ENCODE data around the gene BANK1. TPM values are rescaled to one million over a fixed set of nuclear protein-coding genes. Genes with fewer than 3 reads are reported as not detected.

Gene BANK1
- total RNA-seq, 2 donors from 2014 or later = 0.53 to 0.57 TPM

GRCh38 chr4:102080184-102080583, 289.7 kb downstream of the BANK1 start:
- H3K27ac Mint-ChIP-seq = no peak overlapping the region
- H3K4me1 Mint-ChIP-seq = no peaks in the 10 kb centered on the region
- H3K27me3 Mint-ChIP-seq (ENCODE audit: insufficient read depth) = no peaks in the 10 kb centered on the region
- H3K4me3 Mint-ChIP-seq = no peak overlapping the region
- no peaks in the 10 kb centered on the region for H3K36me3 Mint-ChIP-seq (ENCODE audit: low read depth)
- no peaks in the 10 kb centered on the region for H3K9me3 ChIP-seq (ENCODE audit: control insufficient read depth, low read length)
- DNase-seq = no peak
- no peak overlapping the region for H3K4me3 ChIP-seq (ENCODE audit: low read length)
- H3K27ac ChIP-seq (ENCODE audit: low read depth, low read length) = no peak overlapping the region
- no peak for TF ChIP-seq CTCF (conservative IDR thresholded peaks at IDR 0.05)
- H3K9me3 Mint-ChIP-seq = no peaks in the 10 kb centered on the region
- H3K27me3 ChIP-seq (ENCODE audit: control insufficient read depth, insufficient read depth, low read length, poor library complexity, severe bottlenecking) = no peaks in the 10 kb centered on the region
- no peaks in the 10 kb centered on the region for H3K4me1 ChIP-seq (ENCODE audit: control insufficient read depth, insufficient read depth, low read length)
- H3K36me3 ChIP-seq (ENCODE audit: control insufficient read depth, insufficient read depth, low read length) = no peaks in the 10 kb centered on the region
- WGBS, 2 experiments (ENCODE audit: insufficient coverage in 1 of 2, insufficient read length in 1 of 2) = 94 to 100% methylated on average over 1 to 2 of the region's 2 CpGs
- H3K9ac ChIP-seq (ENCODE audit: extremely low read depth, low read length, poor library complexity, severe bottlenecking) = no peak overlapping the region

GRCh38 chr4:102089850-102090621, 299.5 kb downstream of the BANK1 start:
- Mint-ChIP-seq H3K9me3 (peaks cover 5% of the 10 kb centered on the region), H3K27ac (no peak overlapping the region), H3K36me3 (ENCODE audit: low read depth) (no peaks in the 10 kb centered on the region), H3K27me3 (ENCODE audit: insufficient read depth) (no peaks in the 10 kb centered on the region), H3K4me1 (no peaks in the 10 kb centered on the region), H3K4me3 (no peak overlapping the region)
- Histone ChIP-seq H3K4me1 (ENCODE audit: control insufficient read depth, insufficient read depth, low read length) (no peaks in the 10 kb centered on the region), H3K27ac (ENCODE audit: low read depth, low read length) (no peak overlapping the region), H3K36me3 (ENCODE audit: control insufficient read depth, insufficient read depth, low read length) (no peaks in the 10 kb centered on the region), H3K27me3 (ENCODE audit: control insufficient read depth, insufficient read depth, low read length, poor library complexity, severe bottlenecking) (no peaks in the 10 kb centered on the region), H3K9ac (ENCODE audit: extremely low read depth, low read length, poor library complexity, severe bottlenecking) (no peak overlapping the region), H3K4me3 (ENCODE audit: low read length) (no peak overlapping the region), H3K9me3 (ENCODE audit: control insufficient read depth, low read length) (peaks cover 4% of the 10 kb centered on the region)
- no peak for DNase-seq
- TF ChIP-seq CTCF (conservative IDR thresholded peaks at IDR 0.05) = no peak
- 96% methylated on average over 5 of the region's 5 CpGs; no CpG with 5 or more reads in 1 of the 2 experiments for WGBS, 2 experiments (ENCODE audit: insufficient coverage in 1 of 2, insufficient read length in 1 of 2)

GRCh38 chr4:102091656-102092055, 301.1 kb downstream of the BANK1 start:
- no peak overlapping the region for H3K27ac ChIP-seq (ENCODE audit: low read depth, low read length)
- DNase-seq = no peak
- Mint-ChIP-seq H3K27ac (no peak overlapping the region), H3K4me1 (no peaks in the 10 kb centered on the region), H3K9me3 (peaks cover 5% of the 10 kb centered on the region), H3K27me3 (ENCODE audit: insufficient read depth) (no peaks in the 10 kb centered on the region), H3K36me3 (ENCODE audit: low read depth) (no peaks in the 10 kb centered on the region), H3K4me3 (no peak overlapping the region)
- no peak for TF ChIP-seq CTCF (conservative IDR thresholded peaks at IDR 0.05)
- H3K27me3 ChIP-seq (ENCODE audit: control insufficient read depth, insufficient read depth, low read length, poor library complexity, severe bottlenecking) = no peaks in the 10 kb centered on the region
- WGBS, 2 experiments (ENCODE audit: insufficient coverage in 1 of 2, insufficient read length in 1 of 2) = 92% methylated on average over 2 to 3 of the region's 3 CpGs
- no peak overlapping the region for H3K4me3 ChIP-seq (ENCODE audit: low read length)
- H3K9ac ChIP-seq (ENCODE audit: extremely low read depth, low read length, poor library complexity, severe bottlenecking) = no peak overlapping the region
- no peaks in the 10 kb centered on the region for H3K4me1 ChIP-seq (ENCODE audit: control insufficient read depth, insufficient read depth, low read length)
- peaks cover 4% of the 10 kb centered on the region for H3K9me3 ChIP-seq (ENCODE audit: control insufficient read depth, low read length)
- no peaks in the 10 kb centered on the region for H3K36me3 ChIP-seq (ENCODE audit: control insufficient read depth, insufficient read depth, low read length)

Measured in endodermal cell (in vitro differentiated cells).